HEK293T (cell line): ENCODE measurements around the gene PFKFB1.

Source experiments
- CTCF ChIA-PET: fragments of 350-600 bp; formaldehyde crosslinking; extraction: SDS; loops from one replicate; lab custom pipeline; 2021; ENCODE audit warnings: antibody characterized with exemption, inconsistent platforms; lab: Yijun Ruan, JAX
- POLR2A ChIA-PET: fragments of 350-600 bp; formaldehyde crosslinking; extraction: SDS; loops from one replicate; lab custom pipeline; 2020; ENCODE audit warnings: antibody characterized with exemption, inconsistent platforms; lab: Yijun Ruan, JAX
- DNase-seq: peaks from one replicate; pipeline ENCODE4 v3.0.0; 2012; ENCODE audit warnings: mixed read lengths; ENCODE audit errors: extremely low spot score
- ARNT ChIP-seq: fragments of 450-650 bp; IDR thresholded peaks from 2 replicates; pipeline ENCODE4 v1.6.1; 2017; ENCODE audit warnings: mild to moderate bottlenecking
- BHLHE40 ChIP-seq: fragments of 450-650 bp; IDR thresholded peaks from 2 replicates; pipeline ENCODE4 v1.6.1; 2016; ENCODE audit warnings: mild to moderate bottlenecking, moderate library complexity, borderline replicate concordance
- CTBP1 ChIP-seq: fragments of 450-650 bp; IDR thresholded peaks from 2 replicates; pipeline ENCODE4 v1.6.1; 2016; ENCODE audit warnings: borderline replicate concordance
- ELF4 ChIP-seq: fragments of 450-650 bp; IDR thresholded peaks from 2 replicates; pipeline ENCODE4 v1.6.1; 2017; ENCODE audit warnings: antibody characterized with exemption
- FOXA1 ChIP-seq: fragments of 450-650 bp; IDR thresholded peaks from 2 replicates; pipeline ENCODE4 v1.6.1; 2016; ENCODE audit warnings: mild to moderate bottlenecking
- FOXK2 ChIP-seq: fragments of 450-650 bp; IDR thresholded peaks from 2 replicates; pipeline ENCODE4 v1.6.1; 2016; ENCODE audit warnings: mild to moderate bottlenecking
- FOXM1 ChIP-seq: fragments of 450-650 bp; IDR thresholded peaks from 2 replicates; pipeline ENCODE4 v1.6.1; 2017; ENCODE audit warnings: mild to moderate bottlenecking, borderline replicate concordance
- HDGF ChIP-seq: fragments of 450-650 bp; IDR thresholded peaks from 2 replicates; pipeline ENCODE4 v1.6.1; 2017; ENCODE audit warnings: antibody characterized with exemption, borderline replicate concordance
- L3MBTL2 ChIP-seq: fragments of 450-650 bp; conservative IDR thresholded peaks from 2 replicates; pipeline ENCODE4 v1.6.1; 2016; ENCODE audit warnings: mild to moderate bottlenecking
- LEF1 ChIP-seq: fragments of 450-650 bp; IDR thresholded peaks from 2 replicates; pipeline ENCODE4 v1.6.1; 2017; ENCODE audit warnings: mild to moderate bottlenecking, borderline replicate concordance
- NFRKB ChIP-seq: fragments of 450-650 bp; IDR thresholded peaks from 2 replicates; pipeline ENCODE4 v1.6.1; 2016; ENCODE audit warnings: mild to moderate bottlenecking, moderate library complexity
- PKNOX1 ChIP-seq: fragments of 450-650 bp; IDR thresholded peaks from 2 replicates; pipeline ENCODE4 v1.6.1; 2016
- SP1 ChIP-seq: fragments of 450-650 bp; IDR thresholded peaks from 2 replicates; pipeline ENCODE4 v1.6.1; 2017
- SUZ12 ChIP-seq: fragments of 450-650 bp; IDR thresholded peaks from 2 replicates; pipeline ENCODE4 v1.6.1; 2016; ENCODE audit warnings: mild to moderate bottlenecking
- TARDBP ChIP-seq: fragments of 450-650 bp; IDR thresholded peaks from 2 replicates; pipeline ENCODE4 v1.6.1; 2016
- ZNF384 ChIP-seq: fragments of 450-650 bp; IDR thresholded peaks from 2 replicates; pipeline ENCODE4 v1.6.1; 2016

PFKFB1 gene

DNA sequence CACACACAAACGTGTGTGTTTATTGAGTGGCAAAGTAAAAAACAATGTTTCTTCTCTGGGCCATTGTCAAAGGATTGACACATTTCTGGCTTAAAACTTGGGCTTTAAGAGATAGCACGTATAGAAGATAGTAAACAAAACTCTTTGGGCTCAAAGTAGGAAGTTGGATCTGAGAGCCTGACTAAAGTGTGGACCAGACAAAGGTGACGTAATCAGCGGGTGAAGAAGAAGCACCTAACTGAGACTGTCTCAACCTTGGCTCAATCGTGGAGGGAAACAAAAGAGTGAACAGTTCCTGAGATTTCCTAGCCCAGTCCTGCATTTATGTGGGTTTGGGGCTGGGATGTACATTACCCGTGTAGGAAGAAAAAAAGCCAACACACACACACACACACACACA lies 13.7 kb downstream of the PFKFB1 start:
- TF ChIP-seq FOXA1: no peak
- TF ChIP-seq NFRKB: no peak
- no peak for TF ChIP-seq ELF4
- no peak for TF ChIP-seq PKNOX1
- TF ChIP-seq TARDBP: no peak
- TF ChIP-seq FOXM1: no peak
- TF ChIP-seq SUZ12: no peak
- TF ChIP-seq CTBP1: no peak
- TF ChIP-seq SP1: no peak
- TF ChIP-seq ZNF384: no peak
- ChIA-PET CTCF (no interaction called here), POLR2A (no interaction called here)
- DNase-seq: no peak

GRCh38 chrX:54979432-54979831 lies 14.6 kb downstream of the PFKFB1 start:
- TF ChIP-seq CTBP1 (no peak), FOXM1 (no peak), SUZ12 (no peak), TARDBP (no peak), ELF4 (no peak), PKNOX1 (no peak), NFRKB (no peak), LEF1 (no peak), BHLHE40 (no peak)
- ChIA-PET POLR2A (interaction anchor here (0.8 kb wide), 1 partner anchor 20 kb away, joined by 3 read pairs; no protein-coding TSS in a partner anchor), CTCF (no interaction called here)
- no peak for DNase-seq

- POLR2A ChIA-PET: interaction anchor here (0.8 kb wide), 1 partner anchor 21 kb away, joined by 3 read pairs; no protein-coding TSS in a partner anchor
- CTCF ChIA-PET: no interaction called here
- TF ChIP-seq LEF1 (no peak), TARDBP (no peak), L3MBTL2 (no peak), ZNF384 (no peak), PKNOX1 (no peak), SUZ12 (no peak), HDGF (no peak), SP1 (no peak), FOXK2 (no peak), ELF4 (no peak)
- DNase-seq: no peak
Observed at GRCh38 chrX:54978448-54978847, 15.5 kb downstream of the PFKFB1 start.

DNA sequence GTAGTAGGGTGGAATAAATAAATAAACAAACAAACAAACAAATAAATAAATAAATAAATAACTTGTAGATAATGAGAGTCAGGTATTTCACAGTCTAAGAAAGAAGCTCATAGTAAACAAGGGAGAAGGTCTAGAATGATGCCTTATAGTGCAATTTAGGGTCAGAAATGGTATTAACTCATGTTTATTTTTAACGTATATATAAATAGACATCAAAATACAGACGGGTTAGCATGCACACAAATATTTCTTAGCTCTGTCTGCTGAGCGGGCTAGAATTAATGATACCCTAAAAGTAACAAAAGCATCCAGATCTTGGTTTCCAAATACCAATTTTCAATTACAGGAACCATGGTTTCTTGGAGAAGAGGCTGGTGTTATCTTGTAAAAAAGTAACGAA lies 16.6 kb downstream of the PFKFB1 start:
- CTCF ChIA-PET: no interaction called here
- TF ChIP-seq SUZ12 (no peak), TARDBP (no peak), NFRKB (no peak), LEF1 (no peak), CTBP1 (no peak), SP1 (no peak), ZNF384 (no peak), FOXM1 (no peak), FOXK2 (no peak), ARNT (no peak)
- POLR2A ChIA-PET: no interaction called here

GRCh38 chrX:54964766-54965497 lies 29.1 kb downstream of the PFKFB1 start:
- ChIA-PET POLR2A (no interaction called here), CTCF (no interaction called here)
- TF ChIP-seq FOXA1: no peak
- TF ChIP-seq LEF1: no peak
- TF ChIP-seq ELF4: no peak
- TF ChIP-seq ZNF384: no peak
- TF ChIP-seq SUZ12: no peak
- TF ChIP-seq ARNT: no peak
- no peak for TF ChIP-seq L3MBTL2
- TF ChIP-seq HDGF: no peak
- TF ChIP-seq BHLHE40: no peak
- TF ChIP-seq CTBP1: no peak
- no peak for TF ChIP-seq TARDBP
- DNase-seq: no peak

More for the DNA sequence above, 16.6 kb downstream of the PFKFB1 start:
- no peak for DNase-seq

DNA sequence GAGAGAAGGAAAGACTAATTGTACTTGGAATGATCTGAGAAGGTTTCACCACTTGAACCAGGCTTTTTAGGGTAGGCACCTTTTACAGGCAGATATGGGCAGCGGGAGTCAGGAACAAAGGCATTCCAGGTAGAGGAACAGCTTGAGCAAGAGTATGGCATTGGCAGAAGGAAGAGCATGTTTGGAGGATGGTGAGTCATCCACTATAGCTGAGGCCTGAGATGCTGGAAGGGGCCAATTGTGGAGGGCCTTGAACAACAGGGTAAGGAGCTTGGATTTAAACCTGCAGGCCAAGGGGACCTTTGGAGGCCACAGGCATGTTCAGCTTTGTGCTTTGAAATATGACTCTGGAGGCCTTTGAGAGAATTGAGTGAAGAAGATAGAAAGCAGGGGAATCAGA lies 32.2 kb downstream of the PFKFB1 start:
- no peak for DNase-seq
- ChIA-PET CTCF (no interaction called here), POLR2A (interaction anchor here (1.0 to 2.0 kb wide), 2 partner anchors 38 to 41 kb away, joined by 3 to 8 read pairs; partner anchors contain the start of genes APEX2 and TRO)
- TF ChIP-seq FOXK2 (no peak), SP1 (no peak), NFRKB (no peak), L3MBTL2 (no peak), ARNT (no peak), PKNOX1 (no peak), FOXA1 (no peak), FOXM1 (no peak), SUZ12 (no peak), HDGF (no peak), BHLHE40 (no peak), TARDBP (no peak), ZNF384 (no peak), LEF1 (no peak), ELF4 (no peak), CTBP1 (no peak)
